ENCODE measurements around the gene GPR27.

DNA sequence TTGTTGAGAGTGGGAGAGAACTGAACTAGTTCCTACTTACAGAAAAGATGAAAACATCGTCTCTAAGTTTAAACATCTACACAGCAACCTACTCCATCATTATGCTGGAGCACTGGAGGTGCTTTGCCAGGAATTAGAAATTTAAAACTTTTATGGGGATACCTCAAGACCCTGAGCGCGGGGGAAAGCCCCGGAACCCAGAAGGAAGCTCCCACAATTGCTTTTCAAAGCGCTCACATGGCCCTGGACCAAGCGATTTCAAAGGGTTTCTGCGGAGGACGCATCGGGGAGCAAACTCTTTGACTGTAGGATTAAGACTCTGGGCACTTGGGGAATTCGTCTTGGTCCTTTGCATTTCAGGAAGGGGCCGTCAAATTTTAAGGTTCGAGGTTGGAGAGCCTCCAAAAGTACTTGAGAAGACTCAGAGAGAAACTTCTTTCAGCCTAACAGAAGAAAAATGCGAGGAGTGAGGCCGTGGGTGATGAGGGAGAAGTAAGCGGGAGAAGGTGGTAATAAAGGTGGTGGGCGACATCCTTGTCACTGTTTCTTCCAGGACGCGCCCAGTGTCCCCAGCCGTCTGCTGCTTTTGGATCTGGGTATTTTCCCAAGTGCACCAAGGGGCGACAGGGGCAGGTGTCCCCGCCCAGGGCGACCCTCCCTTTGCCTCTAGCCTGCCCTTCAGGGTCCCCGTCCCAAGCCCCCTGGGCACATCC, 30.7 kb downstream of the GPR27 start:
- TF ChIP-seq EZH2 (IDR thresholded peaks at IDR 0.05; ENCODE audit: borderline replicate concordance), result peak; percentile 73
- TF ChIP-seq, protein P1, sequence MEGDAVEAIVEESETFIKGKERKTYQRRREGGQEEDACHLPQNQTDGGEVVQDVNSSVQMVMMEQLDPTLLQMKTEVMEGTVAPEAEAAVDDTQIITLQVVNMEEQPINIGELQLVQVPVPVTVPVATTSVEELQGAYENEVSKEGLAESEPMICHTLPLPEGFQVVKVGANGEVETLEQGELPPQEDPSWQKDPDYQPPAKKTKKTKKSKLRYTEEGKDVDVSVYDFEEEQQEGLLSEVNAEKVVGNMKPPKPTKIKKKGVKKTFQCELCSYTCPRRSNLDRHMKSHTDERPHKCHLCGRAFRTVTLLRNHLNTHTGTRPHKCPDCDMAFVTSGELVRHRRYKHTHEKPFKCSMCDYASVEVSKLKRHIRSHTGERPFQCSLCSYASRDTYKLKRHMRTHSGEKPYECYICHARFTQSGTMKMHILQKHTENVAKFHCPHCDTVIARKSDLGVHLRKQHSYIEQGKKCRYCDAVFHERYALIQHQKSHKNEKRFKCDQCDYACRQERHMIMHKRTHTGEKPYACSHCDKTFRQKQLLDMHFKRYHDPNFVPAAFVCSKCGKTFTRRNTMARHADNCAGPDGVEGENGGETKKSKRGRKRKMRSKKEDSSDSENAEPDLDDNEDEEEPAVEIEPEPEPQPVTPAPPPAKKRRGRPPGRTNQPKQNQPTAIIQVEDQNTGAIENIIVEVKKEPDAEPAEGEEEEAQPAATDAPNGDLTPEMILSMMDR (IDR thresholded peaks at IDR 0.05; ENCODE audit: poor library complexity), result no peak

All from hepatocyte (in vitro differentiated cells).